GM18508 (cell line): ENCODE results near the gene ENPP3.
"Not testable (repeated sequence)": the region's sequence is repeated elsewhere in the genome, so short reads cannot be mapped to it uniquely, and the experiment has no call there.

Source experiments
- ATAC-seq: cut with Tn5 transposase; IDR thresholded peaks from one replicate; pipeline ENCODE4 v1.9.1; 2021; ENCODE audit warnings: moderate number of reproducible peaks; ENCODE audit not compliant: insufficient read depth, unreplicated experiment

ENPP3 gene

GRCh38 chr6:131682442-131682841, 45.3 kb downstream of the ENPP3 start:
- no peak for ATAC-seq

- ATAC-seq = peak; percentile 63
Observed at GRCh38 chr6:131683479-131683878, 46.4 kb downstream of the ENPP3 start.

GRCh38 chr6:131685266-131685780, 48.2 kb downstream of the ENPP3 start:
- ATAC-seq = peak; percentile 67

GRCh38 chr6:131687022-131687421, 49.9 kb downstream of the ENPP3 start:
- ATAC-seq = no peak

GRCh38 chr6:131688286-131688685, 51.2 kb downstream of the ENPP3 start:
- peak; percentile 66 for ATAC-seq

- ATAC-seq = no peak
Observed at GRCh38 chr6:131692031-131692430, 54.9 kb downstream of the ENPP3 start.

DNA sequence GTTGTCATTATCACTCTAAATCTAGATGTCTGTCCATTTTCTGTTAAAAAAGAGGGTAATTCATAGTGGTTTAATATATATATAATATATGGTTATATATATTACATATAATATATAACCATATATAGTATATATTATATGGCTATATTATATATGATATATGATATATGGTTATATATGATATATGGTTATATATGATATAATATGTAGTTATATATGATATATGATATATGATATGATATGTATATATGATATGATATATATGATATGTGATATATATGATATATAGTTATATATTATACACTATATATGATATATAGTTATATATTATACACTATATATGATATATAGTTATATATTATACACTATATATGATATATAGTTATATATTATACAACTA, 55.5 kb downstream of the ENPP3 start:
- ATAC-seq = no peak

DNA sequence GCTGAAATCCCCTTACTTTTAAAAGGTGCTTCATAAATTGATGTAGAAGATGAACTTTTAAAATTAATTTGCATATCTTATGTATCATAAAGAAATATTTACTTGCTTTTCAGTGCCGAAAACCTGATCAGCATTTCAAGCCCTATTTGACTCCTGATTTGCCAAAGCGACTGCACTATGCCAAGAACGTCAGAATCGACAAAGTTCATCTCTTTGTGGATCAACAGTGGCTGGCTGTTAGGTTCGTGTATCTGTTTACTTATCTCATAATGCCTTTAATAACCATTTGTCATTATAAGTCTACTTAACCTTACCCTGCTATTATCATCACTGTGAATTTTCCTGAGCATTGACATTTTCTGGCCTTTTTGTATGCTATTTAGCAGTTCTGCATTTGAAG, 56.3 kb downstream of the ENPP3 start:
- no peak for ATAC-seq

DNA sequence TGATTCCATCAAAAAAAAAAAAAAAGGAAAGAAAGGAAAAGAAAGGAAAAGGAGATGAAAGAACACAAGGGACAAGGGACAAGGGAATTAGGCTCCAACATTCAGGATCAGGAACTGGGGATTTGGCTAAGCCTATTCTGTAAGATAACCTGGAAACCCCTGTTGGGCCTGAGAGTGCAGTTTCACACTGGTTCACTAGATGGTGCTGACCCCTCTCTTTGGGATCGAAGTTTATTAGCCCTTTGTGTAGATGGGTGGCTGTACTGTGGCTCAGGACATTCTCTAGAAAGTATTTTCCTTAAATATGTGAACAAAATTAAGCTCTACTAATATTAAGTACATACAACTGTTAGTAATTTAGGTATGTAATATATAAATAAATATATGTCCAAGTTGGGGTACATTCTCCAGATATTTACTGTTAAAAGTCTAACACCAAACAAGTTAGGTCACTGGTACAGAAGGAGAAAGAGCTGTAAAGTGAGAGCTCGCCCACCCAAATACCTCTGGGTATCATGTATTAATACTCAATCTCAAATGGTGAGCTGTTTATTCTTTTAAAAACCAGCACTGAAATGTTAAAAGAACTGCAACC, 57.8 kb downstream of the ENPP3 start:
- peak; percentile 90 for ATAC-seq

GRCh38 chr6:131696956-131697355, 59.9 kb downstream of the ENPP3 start:
- ATAC-seq = no peak

GRCh38 chr6:131700851-131701250, 63.7 kb downstream of the ENPP3 start:
- not testable (repeated sequence) for ATAC-seq

DNA sequence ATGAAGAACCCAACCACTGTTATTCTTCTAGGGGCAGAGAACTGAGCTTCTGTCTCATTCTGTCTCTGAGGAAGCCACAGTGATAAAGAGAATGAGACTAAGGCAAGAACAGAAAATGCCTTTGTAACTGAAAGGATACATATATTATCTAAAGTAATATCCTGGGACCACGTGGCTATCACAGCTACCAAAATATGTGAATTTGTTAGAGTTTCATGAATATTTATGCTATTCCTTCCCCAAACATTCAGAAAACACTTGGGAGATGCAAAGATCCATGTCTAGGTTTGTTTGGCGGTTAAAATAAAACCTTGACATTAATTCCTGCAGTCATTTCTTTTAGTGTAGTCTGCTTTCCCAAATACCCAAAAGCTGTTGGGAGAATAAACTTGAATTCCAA, 66.8 kb downstream of the ENPP3 start:
- ATAC-seq = not testable (repeated sequence)

- not testable (repeated sequence) for ATAC-seq
Observed at GRCh38 chr6:131710917-131711316, 73.8 kb downstream of the ENPP3 start, which contains the start of gene CTAGE9. TSS of gene CTAGE9 (minus strand) at chr6:131711017. CDS start at chr6:131711017, 0 bp downstream.

GRCh38 chr6:131715567-131715966, 78.5 kb downstream of the ENPP3 start:
- not testable (repeated sequence) for ATAC-seq

GRCh38 chr6:131717836-131718542, 80.9 kb downstream of the ENPP3 start:
- ATAC-seq = no peak

DNA sequence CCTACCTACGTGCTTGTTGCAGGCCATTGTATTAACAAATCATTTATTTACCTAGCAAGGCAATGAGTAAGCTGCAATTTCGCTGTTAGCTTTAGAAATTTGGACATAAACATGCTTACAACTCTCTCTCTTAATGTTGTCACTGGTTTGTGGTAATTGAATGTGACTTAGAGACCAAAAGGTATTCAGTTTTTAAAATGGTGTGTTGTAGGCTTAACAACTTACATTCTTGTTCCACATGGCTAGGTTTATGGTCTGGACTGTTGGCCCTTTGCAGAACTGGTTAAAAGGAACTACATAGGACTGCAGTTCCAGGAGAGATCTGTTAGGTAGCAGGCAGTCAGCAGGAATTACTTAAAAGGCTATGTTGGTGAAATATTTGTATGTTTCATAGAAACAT, 84.1 kb downstream of the ENPP3 start:
- no peak for ATAC-seq

DNA sequence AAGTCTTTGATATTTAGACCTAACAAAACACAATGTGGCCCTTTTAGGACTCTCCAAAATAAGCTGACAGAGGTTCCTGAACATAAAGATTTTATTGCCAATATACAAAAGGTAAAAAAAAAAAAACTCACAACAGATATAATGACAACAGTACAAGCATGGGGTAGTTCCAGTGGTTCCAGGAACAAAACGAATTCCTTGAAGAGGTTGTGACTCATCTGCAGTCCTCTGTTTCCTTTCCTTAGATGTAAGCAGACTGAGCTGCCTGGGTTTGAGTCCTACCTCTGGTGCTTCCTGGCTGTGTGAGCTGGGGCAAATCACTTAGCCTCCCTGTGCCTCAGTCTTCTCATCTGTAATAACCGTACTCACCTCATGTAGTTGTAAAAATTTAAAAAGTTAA, 87.0 kb downstream of the ENPP3 start:
- no peak for ATAC-seq

- ATAC-seq = no peak
Observed at GRCh38 chr6:131727467-131727866, 90.4 kb downstream of the ENPP3 start.

DNA sequence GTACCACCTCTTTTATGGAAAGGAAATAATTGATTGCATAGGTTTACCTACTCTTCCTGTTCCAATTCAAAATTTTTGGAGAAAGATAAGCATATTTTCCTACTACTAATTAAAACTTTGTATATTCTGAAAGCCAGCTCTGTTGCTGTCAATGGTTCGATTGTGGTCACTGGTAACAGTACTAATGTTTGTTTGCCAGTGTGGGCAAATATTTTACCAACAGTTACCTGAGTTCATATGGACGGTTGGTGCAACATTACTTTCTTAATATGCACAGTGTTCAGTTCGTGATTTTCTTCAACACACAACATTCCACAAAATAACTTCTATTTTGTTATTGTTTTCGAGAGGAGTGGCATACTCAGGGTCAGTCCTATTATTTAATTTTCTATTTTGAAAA, 90.8 kb downstream of the ENPP3 start:
- ATAC-seq = no peak

GRCh38 chr6:131728296-131728939, 91.3 kb downstream of the ENPP3 start:
- no peak for ATAC-seq

DNA sequence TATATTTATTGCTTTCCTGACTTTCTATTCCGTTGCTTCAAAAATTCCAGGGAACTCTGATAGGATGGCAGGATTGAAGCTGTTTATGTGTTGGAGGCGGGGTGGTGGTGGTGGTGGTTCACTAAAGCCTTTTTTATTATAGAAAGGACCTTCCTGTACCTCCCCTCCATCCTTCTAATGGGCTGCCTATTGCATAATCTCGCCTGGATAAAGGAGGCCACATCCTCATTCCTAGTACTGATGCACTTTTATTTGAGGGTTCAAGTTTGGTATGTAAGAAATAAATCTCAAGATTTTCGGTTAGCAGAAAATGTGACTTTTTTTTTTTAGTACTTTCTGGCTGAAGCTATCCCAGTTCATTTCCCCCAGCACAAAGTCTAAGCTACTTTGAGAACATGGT, 92.4 kb downstream of the ENPP3 start:
- ATAC-seq = no peak
